Endothelial cell of umbilical vein (primary cell): ENCODE results near the gene RXFP1. TPM values are rescaled to one million over a fixed set of nuclear protein-coding genes. Genes with fewer than 3 reads are reported as not detected.

Experiments
- BruUV-seq: library from RNA; stranded (reverse); fragments of 400-500 nt; replicated peaks from 2 replicates; lab custom pipeline; 2021; lab: Mats Ljungman, UMichigan
- CTCF ChIA-PET: fragments of 300-600, 350-600 bp; sonication (Branson Sonifier 250); formaldehyde crosslinking; loops from one replicate; lab custom pipeline; 2021; ENCODE audit warnings: antibody characterized with exemption, inconsistent platforms; lab: Charles Lee
- POLR2A ChIA-PET: fragments of 300-600, 350-600 bp; sonication (Branson Sonifier 250); formaldehyde crosslinking; loops from one replicate; lab custom pipeline; 2021; ENCODE audit warnings: antibody characterized with exemption, inconsistent platforms; lab: Charles Lee
- DNase-seq: peaks from one replicate; pipeline ENCODE4 v3.0.0-alpha.2; 2011; ENCODE audit warnings: low read depth, low spot score
- FAIRE-seq: peaks from 2 replicates; lab custom pipeline; 2011; peaks lifted over from hg19 to GRCh38; lab: Jason Lieb, UNC
- H2AFZ ChIP-seq: 2 replicates; pipeline ENCODE4 v1.6.0; 2012; ENCODE audit warnings: low read depth, low read length, control low read depth, inconsistent platforms
- H3K27ac ChIP-seq: 2 replicates; pipeline ENCODE4 v1.5.1; 2011; ENCODE audit warnings: low read depth, mild to moderate bottlenecking, control low read depth, low read length, moderate library complexity; ENCODE audit not compliant: insufficient read depth
- H3K27me3 ChIP-seq, 2 experiments: 2 replicates each; pipeline versions ENCODE4 v1.6.0 to v1.6.1; 2011; ENCODE audit warnings: low read length in 2 of 2, mixed read lengths in 1 of 2; ENCODE audit not compliant: control insufficient read depth in 2 of 2, insufficient read depth in 2 of 2
- H3K36me3 ChIP-seq, 2 experiments: 2 replicates in 1 of 2; 3 replicates in 1 of 2; pipeline ENCODE4 v1.5.1; 2011; ENCODE audit warnings: low read length in 2 of 2, mild to moderate bottlenecking in 1 of 2, moderate library complexity in 1 of 2; ENCODE audit not compliant: control insufficient read depth in 2 of 2, insufficient read depth in 2 of 2; ENCODE audit errors: extremely low read depth in 1 of 2
- H3K4me1 ChIP-seq: 3 replicates; pipeline ENCODE4 v1.5.1; 2011; ENCODE audit warnings: mild to moderate bottlenecking, low read length; ENCODE audit not compliant: control insufficient read depth, insufficient read depth; ENCODE audit errors: extremely low read depth
- H3K4me2 ChIP-seq: 2 replicates; pipeline ENCODE4 v1.6.1; 2011; ENCODE audit warnings: low read length, control low read depth, mixed read lengths; ENCODE audit not compliant: insufficient read depth
- H3K4me3 ChIP-seq, 3 experiments: fragments of 200-600 bp in 1 of 3; sonication (generic), shearing (Covaris generic) in 1 of 3; replicated peaks in 1 of 3; 2 replicates each; pipeline ENCODE4 v1.5.1; 2011 to 2016; ENCODE audit warnings: control low read depth in 3 of 3, low read length in 3 of 3, mild to moderate bottlenecking in 2 of 3, inconsistent platforms in 1 of 3, low read depth in 1 of 3, moderate library complexity in 1 of 3; ENCODE audit not compliant: insufficient read depth in 1 of 3
- H3K79me2 ChIP-seq: 2 replicates; pipeline ENCODE4 v1.6.0; 2012; ENCODE audit warnings: low read length, inconsistent platforms; ENCODE audit not compliant: control insufficient read depth, insufficient read depth
- H3K9ac ChIP-seq: replicated peaks from 2 replicates; pipeline ENCODE3; 2011; ENCODE audit warnings: low read length, control low read depth; ENCODE audit not compliant: insufficient read depth; ENCODE audit errors: extremely low read depth
- H3K9me1 ChIP-seq: replicated peaks from 3 replicates; pipeline ENCODE4 v1.6.0; 2011; ENCODE audit warnings: mild to moderate bottlenecking, low read length; ENCODE audit not compliant: control insufficient read depth, insufficient read depth; ENCODE audit errors: extremely low read depth
- H3K9me3 ChIP-seq: replicated peaks from 2 replicates; pipeline ENCODE4 v1.5.1; 2012; ENCODE audit warnings: low read length, inconsistent platforms; ENCODE audit not compliant: control insufficient read depth, insufficient read depth
- H4K20me1 ChIP-seq: replicated peaks from 2 replicates; pipeline ENCODE3; 2011; ENCODE audit warnings: mild to moderate bottlenecking, low read length; ENCODE audit not compliant: control insufficient read depth, insufficient read depth; ENCODE audit errors: extremely low read depth
- EZH2 ChIP-seq: IDR thresholded peaks from 2 replicates; pipeline ENCODE4 v1.6.1; 2012; ENCODE audit warnings: borderline replicate concordance, low read depth, mild to moderate bottlenecking, moderate library complexity, low read length, inconsistent platforms; ENCODE audit not compliant: severe bottlenecking
- FOS ChIP-seq: IDR thresholded peaks from 2 replicates; pipeline ENCODE4 v1.6.1; 2011; ENCODE audit warnings: mild to moderate bottlenecking, low read length, moderate library complexity, borderline replicate concordance; ENCODE audit not compliant: insufficient read depth
- GATA2 ChIP-seq: IDR thresholded peaks from 2 replicates; pipeline ENCODE4 v1.7.0; 2011; ENCODE audit warnings: low read depth, mild to moderate bottlenecking, moderate library complexity, mixed read lengths, low read length; ENCODE audit not compliant: insufficient read length, insufficient read depth
- JUN ChIP-seq: IDR thresholded peaks from 2 replicates; pipeline ENCODE4 v1.6.1; 2011; ENCODE audit warnings: borderline replicate concordance, low read depth; ENCODE audit not compliant: insufficient read length, insufficient read depth
- MYC ChIP-seq: IDR thresholded peaks from one replicate; pipeline ENCODE4 v1.6.1; 2011; ENCODE audit warnings: mild to moderate bottlenecking, low read depth, low read length
- POLR2A ChIP-seq: IDR thresholded peaks from 2 replicates; pipeline ENCODE4 v1.6.1; 2012; ENCODE audit warnings: low read depth, mild to moderate bottlenecking, control low read depth, low read length
- POLR2AphosphoS5 ChIP-seq: IDR thresholded peaks from 2 replicates; pipeline ENCODE4 v1.6.1; 2012; ENCODE audit warnings: low read depth, mild to moderate bottlenecking, control low read depth, low read length, moderate library complexity; ENCODE audit not compliant: insufficient read depth
- dilution Hi-C: fragments of 300-500 bp; cut with MboI; formaldehyde crosslinking; loops from one replicate; pipeline ENCODE4 v1.15.0; 2019; ENCODE audit warnings: low sequenced_read_pairs; ENCODE audit not compliant: extremely low pct_ligation_motif_present
- intact Hi-C: fragments of 100-400 bp; cut with micrococcal nuclease; formaldehyde crosslinking; loops from one replicate; pipeline ENCODE4 v1.10.0; 2022
- polyA plus RNA-seq, 4 experiments: library from polyadenylated mRNA; depleted of rRNA in 3 of 4; stranded (reverse) in 3 of 4; unstranded in 1 of 4; fragments of >200 nt; gene quantifications; 2 replicates each; pipeline versions ENCODE4 v1.2.1 to v1.2.3, GENCODE V29; 2011 to 2012; ENCODE audit warnings: missing spikeins in 1 of 4
- total RNA-seq: library from RNA; stranded (reverse); gene quantifications from 2 replicates; pipeline ENCODE4 v1.2.3, GENCODE V29; 2021
- TF ChIP-seq, protein P1 (sequence below): IDR thresholded peaks from 2 replicates; pipeline ENCODE4 v1.6.1; 2011; ENCODE audit not compliant: insufficient read depth, insufficient read length
- TF ChIP-seq, protein P2 (sequence below), 2 donors: IDR thresholded peaks; 1 replicate in 1 of 2; 2 replicates in 1 of 2; pipeline ENCODE4 v1.5.1; 2011; ENCODE audit warnings: low read length in 2 of 2, mild to moderate bottlenecking in 2 of 2, moderate library complexity in 2 of 2, control low read depth in 1 of 2, inconsistent platforms in 1 of 2, low read depth in 1 of 2; ENCODE audit not compliant: insufficient read depth in 1 of 2; ENCODE audit errors: extremely low read depth in 1 of 2

The RXFP1 gene
- total and polyA plus RNA-seq, 2 donors (not counting 3 experiments of a cell fraction or from before 2014, with no cell fraction given): not detected

DNA sequence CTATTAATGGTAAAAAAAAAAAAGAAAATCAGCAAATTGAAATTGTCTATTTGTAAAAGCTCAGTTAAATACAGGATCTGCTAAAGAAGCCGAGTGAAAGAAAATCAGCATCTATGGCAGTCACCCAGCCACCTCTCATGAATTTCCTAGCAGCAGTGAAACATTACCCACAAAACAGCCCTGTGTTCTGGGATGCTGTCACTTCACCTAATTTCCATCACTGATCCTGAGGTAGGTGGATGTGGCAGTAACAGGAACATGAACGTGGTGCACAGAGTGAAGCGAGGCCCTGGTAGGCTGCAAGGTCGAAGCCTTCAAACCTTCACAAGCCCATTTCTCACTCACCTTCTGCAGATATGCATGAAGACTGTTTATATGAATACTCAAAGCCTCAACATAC is 65.2 kb downstream of the RXFP1 start:
- TF ChIP-seq FOS (no peak), JUN (no peak), EZH2 (no peak), POLR2A (no peak), GATA2 (no peak), POLR2AphosphoS5 (no peak), MYC (no peak)
- TF ChIP-seq, protein P1, sequence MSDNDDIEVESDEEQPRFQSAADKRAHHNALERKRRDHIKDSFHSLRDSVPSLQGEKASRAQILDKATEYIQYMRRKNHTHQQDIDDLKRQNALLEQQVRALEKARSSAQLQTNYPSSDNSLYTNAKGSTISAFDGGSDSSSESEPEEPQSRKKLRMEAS: no peak
- H3K9me3 ChIP-seq: no peaks in the 10 kb centered on the region
- H3K9me1 ChIP-seq: no peaks in the 10 kb centered on the region
- peaks cover 0 to 3% of the 10 kb centered on the region in 2 experiments for H3K27me3 ChIP-seq
- H3K4me1 ChIP-seq: no peaks in the 10 kb centered on the region
- no peaks in the 10 kb centered on the region for H3K79me2 ChIP-seq
- ChIA-PET CTCF (interaction anchor here (1.1 kb wide), 1 partner anchor 91 kb away, joined by 3 read pairs; no protein-coding TSS in a partner anchor), POLR2A (no interaction called here)
- H3K9ac ChIP-seq: no peak overlapping the region
- no peak overlapping the region for H3K27ac ChIP-seq
- H2AFZ ChIP-seq: no peak overlapping the region
- H3K4me2 ChIP-seq: no peak overlapping the region
- DNase-seq (no peak), FAIRE-seq (no peak)
- dilution Hi-C loops: no loop called here
- H3K4me3 ChIP-seq: no peak overlapping the region
- BruUV-seq: no TSS peak
- intact Hi-C loops: no loop called here
- no peaks in the 10 kb centered on the region for H4K20me1 ChIP-seq
- no peaks in the 10 kb centered on the region for H3K36me3 ChIP-seq

DNA sequence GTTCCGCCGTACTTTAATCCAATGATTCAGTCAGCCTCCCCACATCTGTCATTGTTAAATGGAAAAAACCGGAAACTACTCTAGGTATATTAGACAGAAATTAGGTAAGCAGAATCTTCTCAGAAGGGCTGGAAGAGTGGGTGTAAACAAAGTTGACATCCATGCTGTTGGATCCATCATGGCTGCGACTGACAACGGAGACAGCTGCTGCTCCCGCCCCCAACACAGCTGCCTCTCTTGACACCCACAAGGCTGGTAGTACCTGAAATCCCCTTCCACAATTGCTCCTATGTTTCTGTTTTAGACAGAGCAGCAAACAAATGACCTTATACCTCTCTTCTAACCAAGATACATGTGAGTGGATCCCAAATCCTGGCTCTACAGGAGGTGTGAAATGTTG is 66.6 kb downstream of the RXFP1 start:
- Histone ChIP-seq H3K9me3 (no peaks in the 10 kb centered on the region), H3K36me3 (no peaks in the 10 kb centered on the region), H3K4me2 (no peak overlapping the region), H3K9ac (no peak overlapping the region), H3K4me1 (no peaks in the 10 kb centered on the region), H3K79me2 (no peaks in the 10 kb centered on the region), H4K20me1 (no peaks in the 10 kb centered on the region), H2AFZ (no peak overlapping the region), H3K4me3 (no peak overlapping the region), H3K27me3 (peaks cover 0 to 3% of the 10 kb centered on the region in 2 experiments), H3K9me1 (no peaks in the 10 kb centered on the region), H3K27ac (no peak overlapping the region)
- TF ChIP-seq FOS (no peak), POLR2AphosphoS5 (no peak), GATA2 (no peak), EZH2 (no peak), MYC (no peak), JUN (no peak), POLR2A (no peak)
- TF ChIP-seq, protein P1: no peak
- TF ChIP-seq, protein P2, sequence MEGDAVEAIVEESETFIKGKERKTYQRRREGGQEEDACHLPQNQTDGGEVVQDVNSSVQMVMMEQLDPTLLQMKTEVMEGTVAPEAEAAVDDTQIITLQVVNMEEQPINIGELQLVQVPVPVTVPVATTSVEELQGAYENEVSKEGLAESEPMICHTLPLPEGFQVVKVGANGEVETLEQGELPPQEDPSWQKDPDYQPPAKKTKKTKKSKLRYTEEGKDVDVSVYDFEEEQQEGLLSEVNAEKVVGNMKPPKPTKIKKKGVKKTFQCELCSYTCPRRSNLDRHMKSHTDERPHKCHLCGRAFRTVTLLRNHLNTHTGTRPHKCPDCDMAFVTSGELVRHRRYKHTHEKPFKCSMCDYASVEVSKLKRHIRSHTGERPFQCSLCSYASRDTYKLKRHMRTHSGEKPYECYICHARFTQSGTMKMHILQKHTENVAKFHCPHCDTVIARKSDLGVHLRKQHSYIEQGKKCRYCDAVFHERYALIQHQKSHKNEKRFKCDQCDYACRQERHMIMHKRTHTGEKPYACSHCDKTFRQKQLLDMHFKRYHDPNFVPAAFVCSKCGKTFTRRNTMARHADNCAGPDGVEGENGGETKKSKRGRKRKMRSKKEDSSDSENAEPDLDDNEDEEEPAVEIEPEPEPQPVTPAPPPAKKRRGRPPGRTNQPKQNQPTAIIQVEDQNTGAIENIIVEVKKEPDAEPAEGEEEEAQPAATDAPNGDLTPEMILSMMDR (IDR thresholded peaks at IDR 0.05; ENCODE audit: extremely low read depth in 1 of 2, insufficient read depth in 1 of 2, low read depth in 1 of 2, low read length in 2 of 2): no peak
- BruUV-seq: no TSS peak
- intact Hi-C loops (no loop called here), dilution Hi-C loops (no loop called here)
- ChIA-PET CTCF (no interaction called here), POLR2A (no interaction called here)
- DNase-seq (no peak), FAIRE-seq (no peak)
